Body of pancreas (tissue), 4 donors: ENCODE data around the gene OPALIN. TPM values are rescaled to one million over a fixed set of nuclear protein-coding genes. Genes with fewer than 3 reads are reported as not detected.
A peak's percentile ranks its signal among the peaks of the same experiment; 100 is the strongest.

ENCODE experiments used
- ATAC-seq: fragments of 150-250 bp; one replicate; pipeline ENCODE4 v1.9.1; 2016
- DNase-seq, 4 donors: peaks; one replicate each; pipeline ENCODE4 v3.0.0-alpha.2; 2019
- H3K27ac ChIP-seq, 4 donors: fragments of 200-600 bp; sonication (generic); 1 replicate in 3 of 4; 2 replicates in 1 of 4; pipeline versions ENCODE4 v1.5.1 to v1.6.1; 2016 to 2019; ENCODE audit warnings: mild to moderate bottlenecking in 1 of 4, mixed read lengths in 1 of 4, moderate library complexity in 1 of 4
- H3K27me3 ChIP-seq, 2 donors: fragments of 200-600 bp; sonication (generic); one replicate each; pipeline ENCODE4 v1.6.0; 2016; ENCODE audit warnings: mild to moderate bottlenecking in 1 of 2
- H3K36me3 ChIP-seq, 2 donors: fragments of 200-600 bp; sonication (generic); replicated peaks in 1 of 2; 2 replicates each; pipeline ENCODE4 v1.5.1; 2016; ENCODE audit warnings: low read depth in 2 of 2; ENCODE audit not compliant: insufficient read depth in 1 of 2
- H3K4me1 ChIP-seq: fragments of 200-600 bp; sonication (generic); one replicate; pipeline ENCODE4 v1.6.0; 2016
- H3K4me3 ChIP-seq, 2 donors: fragments of 200-600 bp; sonication (generic); 1 replicate in 1 of 2; 2 replicates in 1 of 2; pipeline ENCODE4 v1.5.1; 2016 to 2019
- H3K9me3 ChIP-seq, 3 donors: fragments of 200-600 bp; sonication (generic); 1 replicate in 2 of 3; 2 replicates in 1 of 3; pipeline ENCODE4 v1.5.1; 2016
- CTCF ChIP-seq, 7 experiments: fragments of 450-650 bp in 4 of 7; fragments of 200-600 bp in 3 of 7; sonication (generic) in 3 of 7; IDR thresholded peaks; one replicate each; pipeline ENCODE4 v1.5.1; 2016 to 2019; ENCODE audit warnings: antibody characterized with exemption in 7 of 7
- POLR2A ChIP-seq, 3 donors: fragments of 450-650 bp; IDR thresholded peaks; one replicate each; pipeline ENCODE4 v1.6.1; 2016; ENCODE audit warnings: antibody characterized with exemption in 3 of 3, mild to moderate bottlenecking in 2 of 3
- WGBS, 2 donors: methylation state at CpG; one replicate each; pipeline ENCODE4 v1.1.5; 2017; 5-methylcytosine and 5-hydroxymethylcytosine counted together
- intact Hi-C: fragments of 100-400 bp; cut with DNase I; formaldehyde crosslinking; loops from one replicate; pipeline ENCODE4 v1.15.1; 2023
- total RNA-seq, 2 donors: library from RNA; depleted of rRNA; stranded (reverse); fragments of >200 nt; gene quantifications; one replicate each; pipeline ENCODE4 v1.1.0, GENCODE V29; 2016

The OPALIN gene
- total RNA-seq, 2 donors from 2014 or later = not detected

GRCh38 chr10:96345222-96345621 is 13.6 kb downstream of the OPALIN start:
- DNase-seq (no peak), ATAC-seq (no peak)
- intact Hi-C loops = no loop called here
- Histone ChIP-seq H3K4me1 (peaks cover 5% of the 10 kb centered on the region), H3K27me3 (no peaks in the 10 kb centered on the region), H3K9me3 (peaks cover 0 to 3% (median 0%) of the 10 kb centered on the region in 3 donors), H3K4me3 (no peak overlapping the region), H3K36me3 (no peaks in the 10 kb centered on the region), H3K27ac (no peak overlapping the region)
- TF ChIP-seq POLR2A (IDR thresholded peaks at IDR 0.05) (no peak), CTCF (IDR thresholded peaks at IDR 0.05) (no peak)
- 58 to 72% methylated on average over 2 of the region's 2 CpGs for WGBS, 2 donors

GRCh38 chr10:96344178-96344577 is 14.6 kb downstream of the OPALIN start:
- Histone ChIP-seq H3K36me3 (no peaks in the 10 kb centered on the region), H3K27me3 (no peaks in the 10 kb centered on the region), H3K27ac (no peak overlapping the region), H3K4me3 (no peak overlapping the region), H3K4me1 (peaks cover 14% of the 10 kb centered on the region), H3K9me3 (peaks cover 0 to 3% (median 0%) of the 10 kb centered on the region in 3 donors)
- WGBS, 2 donors = 92% methylated on average over 4 of the region's 4 CpGs
- TF ChIP-seq POLR2A (IDR thresholded peaks at IDR 0.05) = no peak
- TF ChIP-seq CTCF (IDR thresholded peaks at IDR 0.05) = no peak
- ATAC-seq (no peak), DNase-seq (no peak)
- intact Hi-C loops = no loop called here

GRCh38 chr10:96342402-96342801 is 16.4 kb downstream of the OPALIN start:
- H3K27me3 ChIP-seq = no peaks in the 10 kb centered on the region
- whole genome bisulfite sequencing, 2 donors = 58 to 59% methylated on average over 4 of the region's 4 CpGs
- intact Hi-C loops = no loop called here
- no peak overlapping the region for H3K4me3 ChIP-seq
- peaks cover 0 to 3% (median 0%) of the 10 kb centered on the region in 3 donors for H3K9me3 ChIP-seq
- ATAC-seq (no peak), DNase-seq (no peak)
- TF ChIP-seq CTCF (IDR thresholded peaks at IDR 0.05) (no peak), POLR2A (IDR thresholded peaks at IDR 0.05) (no peak)
- H3K27ac ChIP-seq = no peak overlapping the region
- H3K4me1 ChIP-seq = peaks cover 14% of the 10 kb centered on the region
- H3K36me3 ChIP-seq = no peaks in the 10 kb centered on the region

- peaks cover 14% of the 10 kb centered on the region for H3K4me1 ChIP-seq
- ATAC-seq = no peak
- no peak overlapping the region for H3K27ac ChIP-seq
- DNase-seq = peak in 1 of 4 donors; percentile 11
- H3K27me3 ChIP-seq = no peaks in the 10 kb centered on the region
- 60 to 64% methylated on average over 5 of the region's 5 CpGs for WGBS, 2 donors
- no peaks in the 10 kb centered on the region for H3K36me3 ChIP-seq
- TF ChIP-seq POLR2A (IDR thresholded peaks at IDR 0.05) (no peak), CTCF (IDR thresholded peaks at IDR 0.05) (no peak)
- peaks cover 0 to 3% (median 0%) of the 10 kb centered on the region in 3 donors for H3K9me3 ChIP-seq
- H3K4me3 ChIP-seq = no peak overlapping the region
- intact Hi-C loops = no loop called here
Observed at GRCh38 chr10:96341219-96342182, 17.3 kb downstream of the OPALIN start.
